GM12878 (cell line): ENCODE measurements around the gene CEP128. TPM values are rescaled to one million over a fixed set of nuclear protein-coding genes. Genes with fewer than 3 reads are reported as not detected.

Experiments used
- BACH1 ChIP-seq: fragments of 450-650 bp; IDR thresholded peaks from 2 replicates; pipeline ENCODE4 v1.6.1; 2017; ENCODE audit warnings: mild to moderate bottlenecking, borderline replicate concordance
- BCL11A ChIP-seq: IDR thresholded peaks from 2 replicates; pipeline ENCODE4 v1.6.1; 2011; ENCODE audit warnings: low read depth, low read length
- CBX3 ChIP-seq: fragments of 200-600 bp; sonication (generic); IDR thresholded peaks from 2 replicates; pipeline ENCODE4 v1.6.1; 2016; ENCODE audit warnings: low read depth, borderline replicate concordance
- FOXK2 ChIP-seq: fragments of 450-650 bp; IDR thresholded peaks from 2 replicates; pipeline ENCODE4 v1.6.1; 2017; ENCODE audit warnings: mild to moderate bottlenecking, moderate library complexity
- HDAC2 ChIP-seq: fragments of 200-600 bp; sonication (generic); IDR thresholded peaks from 2 replicates; pipeline ENCODE4 v1.6.1; 2017
- HDAC6 ChIP-seq: fragments of 200-600 bp; sonication (generic); IDR thresholded peaks from one replicate; pipeline ENCODE4 v1.8.0; 2017; ENCODE audit warnings: antibody characterized with exemption; ENCODE audit not compliant: unreplicated experiment
- IKZF1 ChIP-seq: fragments of 450-650 bp; conservative IDR thresholded peaks from 2 replicates; pipeline ENCODE4 v1.6.1; 2017; ENCODE audit warnings: antibody characterized with exemption, mild to moderate bottlenecking
- IRF4 ChIP-seq: IDR thresholded peaks from 2 replicates; pipeline ENCODE4 v1.6.1; 2011; ENCODE audit warnings: low read depth, low read length
- MTA2 ChIP-seq: fragments of 450-650 bp; IDR thresholded peaks from 2 replicates; pipeline ENCODE4 v1.6.1; 2016; ENCODE audit warnings: low read depth, mild to moderate bottlenecking, moderate library complexity
- NRF1 ChIP-seq: conservative IDR thresholded peaks from 2 replicates; pipeline ENCODE4 v1.6.1; 2011; ENCODE audit warnings: mild to moderate bottlenecking, low read depth, low read length, improper control_type of control experiment
- PAX5 ChIP-seq: IDR thresholded peaks from 2 replicates; pipeline ENCODE4 v1.6.1; 2011; ENCODE audit warnings: low read depth, low read length, borderline replicate concordance
- PAX8 ChIP-seq: fragments of 450-650 bp; IDR thresholded peaks from 2 replicates; pipeline ENCODE4 v1.6.1; 2017; ENCODE audit warnings: mild to moderate bottlenecking, moderate library complexity
- POLR2A ChIP-seq: IDR thresholded peaks from 2 replicates; pipeline ENCODE4 v1.6.1; 2011; ENCODE audit warnings: low read depth, mild to moderate bottlenecking, low read length
- RAD51 ChIP-seq: fragments of 450-650 bp; IDR thresholded peaks from 2 replicates; pipeline ENCODE4 v1.6.1; 2016; ENCODE audit warnings: moderate library complexity, mild to moderate bottlenecking, inconsistent platforms
- RB1 ChIP-seq: fragments of 450-650 bp; formaldehyde crosslinking; IDR thresholded peaks from 2 replicates; pipeline ENCODE4 v1.6.1; 2017; ENCODE audit warnings: mild to moderate bottlenecking, borderline replicate concordance
- STAT1 ChIP-seq: fragments of 450-650 bp; conservative IDR thresholded peaks from 2 replicates; pipeline ENCODE4 v1.6.1; 2014; ENCODE audit warnings: antibody characterized with exemption, mild to moderate bottlenecking
- STAT3 ChIP-seq: IDR thresholded peaks from 2 replicates; pipeline ENCODE4 v1.6.1; 2011; ENCODE audit warnings: low read depth, low read length, improper control_type of control experiment
- ZBED1 ChIP-seq: IDR thresholded peaks from 2 replicates; pipeline ENCODE4 v1.6.1; 2016; ENCODE audit warnings: borderline replicate concordance
- ZNF274 ChIP-seq: IDR thresholded peaks from one replicate; pipeline ENCODE4 v1.8.0; 2011; ENCODE audit not compliant: insufficient read length, insufficient read depth
- ZSCAN29 ChIP-seq: fragments of 450-650 bp; IDR thresholded peaks from 2 replicates; pipeline ENCODE4 v1.6.1; 2017; ENCODE audit warnings: mild to moderate bottlenecking, moderate library complexity
- polyA plus RNA-seq, 11 experiments: library from polyadenylated mRNA; depleted of rRNA in 4 of 11; unstranded in 6 of 11; stranded (reverse) in 5 of 11; fragments of >200 nt; fragmentation: Nextera tagmentation in 4 of 11; fragmentation: Illumina TruSeq in 1 of 11; extraction: Ambion mirVana in 4 of 11; extraction: Trizol in 1 of 11; gene quantifications; 1 replicate in 1 of 11; 2 replicates in 10 of 11; pipeline versions ENCODE4 v1.2.1 to v1.2.3, GENCODE V29; 2011 to 2016; ENCODE audit warnings: inconsistent platforms in 2 of 11, missing spikeins in 2 of 11, low read depth in 1 of 11
- total RNA-seq, 4 experiments: library from RNA; depleted of rRNA in 3 of 4; stranded (reverse); fragments of >200 nt in 3 of 4; fragmentation: Illumina TruSeq in 1 of 4; extraction: Trizol in 1 of 4; gene quantifications; 2 replicates each; pipeline versions ENCODE4 v1.2.1 to v1.2.3, GENCODE V29; 2013 to 2021
- TF ChIP-seq, protein P1 (sequence below): IDR thresholded peaks from 2 replicates; pipeline ENCODE4 v1.6.1; 2011; ENCODE audit warnings: low read depth, low read length, improper control_type of control experiment, borderline replicate concordance
- TF ChIP-seq, protein P2 (sequence below): fragments of 150-350 bp; IDR thresholded peaks from 2 replicates; pipeline ENCODE4 v1.6.1; 2014; ENCODE audit warnings: mild to moderate bottlenecking, low read depth, low read length
- TF ChIP-seq, protein P3 (sequence below): fragments of 450-650 bp; IDR thresholded peaks from 2 replicates; pipeline ENCODE4 v1.6.1; 2018; ENCODE audit warnings: borderline replicate concordance, mild to moderate bottlenecking; ENCODE audit not compliant: partially characterized antibody
- TF ChIP-seq, protein P4 (sequence below): fragments of 450-650 bp; conservative IDR thresholded peaks from 2 replicates; pipeline ENCODE4 v1.6.1; 2017; ENCODE audit warnings: mild to moderate bottlenecking, moderate library complexity
- TF ChIP-seq, protein P5 (sequence below): fragments of 450-650 bp; IDR thresholded peaks from 2 replicates; pipeline ENCODE4 v1.6.1; 2016; ENCODE audit warnings: mild to moderate bottlenecking

Gene CEP128
- total and polyA plus RNA-seq, 10 of the 15 experiments (the other 5 are each of a cell fraction or from before 2014, with no cell fraction given) = 1.1 to 6.7 (median 3.4) TPM

DNA sequence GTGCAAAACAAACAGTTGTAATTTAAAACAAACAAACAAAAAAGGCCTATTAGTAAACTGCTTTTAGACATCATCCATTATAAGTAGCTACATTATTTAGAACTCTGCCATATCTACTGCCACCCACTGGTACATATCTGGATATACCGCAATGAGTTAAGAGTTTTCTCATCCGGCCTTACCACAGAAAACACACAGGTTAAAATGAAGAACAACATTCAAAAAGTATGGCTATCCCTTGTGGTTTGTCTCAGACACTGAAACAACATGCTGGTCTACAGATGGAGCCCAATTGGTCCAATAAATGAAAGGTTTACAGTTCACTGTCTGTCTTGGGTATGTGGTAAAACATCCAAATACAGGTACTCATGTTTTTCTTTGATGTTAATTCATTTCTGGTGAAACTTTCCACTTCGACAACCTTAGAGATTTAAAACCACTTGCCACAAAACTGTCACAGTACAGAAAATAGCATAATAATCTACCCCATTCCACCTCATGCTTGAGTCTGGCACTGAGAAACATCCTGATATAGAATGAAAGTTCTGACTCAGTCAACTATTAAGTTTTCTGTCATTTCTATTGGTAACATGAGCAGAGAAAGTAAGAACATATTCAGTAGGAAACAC, 354.3 kb downstream of the CEP128 start (continued):
- peak; percentile 44; the same call in 1 of the 2 replicates for TF ChIP-seq RAD51
- no peak for TF ChIP-seq BACH1
- TF ChIP-seq, protein P1, sequence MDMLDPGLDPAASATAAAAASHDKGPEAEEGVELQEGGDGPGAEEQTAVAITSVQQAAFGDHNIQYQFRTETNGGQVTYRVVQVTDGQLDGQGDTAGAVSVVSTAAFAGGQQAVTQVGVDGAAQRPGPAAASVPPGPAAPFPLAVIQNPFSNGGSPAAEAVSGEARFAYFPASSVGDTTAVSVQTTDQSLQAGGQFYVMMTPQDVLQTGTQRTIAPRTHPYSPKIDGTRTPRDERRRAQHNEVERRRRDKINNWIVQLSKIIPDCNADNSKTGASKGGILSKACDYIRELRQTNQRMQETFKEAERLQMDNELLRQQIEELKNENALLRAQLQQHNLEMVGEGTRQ = no peak
- TF ChIP-seq HDAC6 = no peak
- TF ChIP-seq ZBED1 = peak; percentile 89
- peak; percentile 77; the same call in 1 of the 2 replicates for TF ChIP-seq STAT3
- TF ChIP-seq, protein P2, sequence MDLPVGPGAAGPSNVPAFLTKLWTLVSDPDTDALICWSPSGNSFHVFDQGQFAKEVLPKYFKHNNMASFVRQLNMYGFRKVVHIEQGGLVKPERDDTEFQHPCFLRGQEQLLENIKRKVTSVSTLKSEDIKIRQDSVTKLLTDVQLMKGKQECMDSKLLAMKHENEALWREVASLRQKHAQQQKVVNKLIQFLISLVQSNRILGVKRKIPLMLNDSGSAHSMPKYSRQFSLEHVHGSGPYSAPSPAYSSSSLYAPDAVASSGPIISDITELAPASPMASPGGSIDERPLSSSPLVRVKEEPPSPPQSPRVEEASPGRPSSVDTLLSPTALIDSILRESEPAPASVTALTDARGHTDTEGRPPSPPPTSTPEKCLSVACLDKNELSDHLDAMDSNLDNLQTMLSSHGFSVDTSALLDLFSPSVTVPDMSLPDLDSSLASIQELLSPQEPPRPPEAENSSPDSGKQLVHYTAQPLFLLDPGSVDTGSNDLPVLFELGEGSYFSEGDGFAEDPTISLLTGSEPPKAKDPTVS = no peak
- TF ChIP-seq ZNF274 = no peak
- peak; percentile 23; the same call in 1 of the 2 replicates for TF ChIP-seq FOXK2
- TF ChIP-seq, protein P3, sequence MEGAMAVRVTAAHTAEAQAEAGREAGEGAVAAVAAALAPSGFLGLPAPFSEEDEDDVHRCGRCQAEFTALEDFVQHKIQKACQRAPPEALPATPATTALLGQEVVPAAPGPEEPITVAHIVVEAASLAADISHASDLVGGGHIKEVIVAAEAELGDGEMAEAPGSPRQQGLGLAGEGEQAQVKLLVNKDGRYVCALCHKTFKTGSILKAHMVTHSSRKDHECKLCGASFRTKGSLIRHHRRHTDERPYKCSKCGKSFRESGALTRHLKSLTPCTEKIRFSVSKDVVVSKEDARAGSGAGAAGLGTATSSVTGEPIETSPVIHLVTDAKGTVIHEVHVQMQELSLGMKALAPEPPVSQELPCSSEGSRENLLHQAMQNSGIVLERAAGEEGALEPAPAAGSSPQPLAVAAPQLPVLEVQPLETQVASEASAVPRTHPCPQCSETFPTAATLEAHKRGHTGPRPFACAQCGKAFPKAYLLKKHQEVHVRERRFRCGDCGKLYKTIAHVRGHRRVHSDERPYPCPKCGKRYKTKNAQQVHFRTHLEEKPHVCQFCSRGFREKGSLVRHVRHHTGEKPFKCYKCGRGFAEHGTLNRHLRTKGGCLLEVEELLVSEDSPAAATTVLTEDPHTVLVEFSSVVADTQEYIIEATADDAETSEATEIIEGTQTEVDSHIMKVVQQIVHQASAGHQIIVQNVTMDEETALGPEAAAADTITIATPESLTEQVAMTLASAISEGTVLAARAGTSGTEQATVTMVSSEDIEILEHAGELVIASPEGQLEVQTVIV = no peak
- TF ChIP-seq MTA2 = peak; percentile 92
- TF ChIP-seq, protein P4, sequence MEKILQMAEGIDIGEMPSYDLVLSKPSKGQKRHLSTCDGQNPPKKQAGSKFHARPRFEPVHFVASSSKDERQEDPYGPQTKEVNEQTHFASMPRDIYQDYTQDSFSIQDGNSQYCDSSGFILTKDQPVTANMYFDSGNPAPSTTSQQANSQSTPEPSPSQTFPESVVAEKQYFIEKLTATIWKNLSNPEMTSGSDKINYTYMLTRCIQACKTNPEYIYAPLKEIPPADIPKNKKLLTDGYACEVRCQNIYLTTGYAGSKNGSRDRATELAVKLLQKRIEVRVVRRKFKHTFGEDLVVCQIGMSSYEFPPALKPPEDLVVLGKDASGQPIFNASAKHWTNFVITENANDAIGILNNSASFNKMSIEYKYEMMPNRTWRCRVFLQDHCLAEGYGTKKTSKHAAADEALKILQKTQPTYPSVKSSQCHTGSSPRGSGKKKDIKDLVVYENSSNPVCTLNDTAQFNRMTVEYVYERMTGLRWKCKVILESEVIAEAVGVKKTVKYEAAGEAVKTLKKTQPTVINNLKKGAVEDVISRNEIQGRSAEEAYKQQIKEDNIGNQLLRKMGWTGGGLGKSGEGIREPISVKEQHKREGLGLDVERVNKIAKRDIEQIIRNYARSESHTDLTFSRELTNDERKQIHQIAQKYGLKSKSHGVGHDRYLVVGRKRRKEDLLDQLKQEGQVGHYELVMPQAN = no peak
- TF ChIP-seq PAX8 = no peak
- TF ChIP-seq CBX3 = no peak
- TF ChIP-seq ZSCAN29 = no peak
- TF ChIP-seq PAX5 = peak; percentile 77
- TF ChIP-seq HDAC2 = no peak
- TF ChIP-seq BCL11A = 0 out of 2 replicates have a peak, but pooled peaks have one; percentile 58
- peak; percentile 70; the same call in 1 of the 2 replicates for TF ChIP-seq IRF4
- TF ChIP-seq, protein P5, sequence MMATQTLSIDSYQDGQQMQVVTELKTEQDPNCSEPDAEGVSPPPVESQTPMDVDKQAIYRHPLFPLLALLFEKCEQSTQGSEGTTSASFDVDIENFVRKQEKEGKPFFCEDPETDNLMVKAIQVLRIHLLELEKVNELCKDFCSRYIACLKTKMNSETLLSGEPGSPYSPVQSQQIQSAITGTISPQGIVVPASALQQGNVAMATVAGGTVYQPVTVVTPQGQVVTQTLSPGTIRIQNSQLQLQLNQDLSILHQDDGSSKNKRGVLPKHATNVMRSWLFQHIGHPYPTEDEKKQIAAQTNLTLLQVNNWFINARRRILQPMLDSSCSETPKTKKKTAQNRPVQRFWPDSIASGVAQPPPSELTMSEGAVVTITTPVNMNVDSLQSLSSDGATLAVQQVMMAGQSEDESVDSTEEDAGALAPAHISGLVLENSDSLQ = peak; percentile 67
- 0 out of 2 replicates have a peak, but pooled peaks have one; percentile 28 for TF ChIP-seq RB1
- peak; percentile 44; the same call in 1 of the 2 replicates for TF ChIP-seq IKZF1
- TF ChIP-seq NRF1 = no peak
- no peak for TF ChIP-seq POLR2A
- no peak for TF ChIP-seq STAT1
- TF ChIP-seq, all 136 proteins: peak for 47
